Measurements from ENCODE around the gene DSP. TPM values are rescaled to one million over a fixed set of nuclear protein-coding genes. Genes with fewer than 3 reads are reported as not detected.

The DSP gene
- total and polyA plus RNA-seq, 2 experiments from 2014 or later: 76.4 to 108 TPM

- H3K4me3 ChIP-seq: no peak overlapping the region
- TF ChIP-seq EZH2phosphoT487 (IDR thresholded peaks at IDR 0.05; ENCODE audit: insufficient read depth, low read depth) (no peak), EZH2 (IDR thresholded peaks at IDR 0.05; ENCODE audit: insufficient read depth, poor library complexity, severe bottlenecking) (no peak)
- no peaks in the 10 kb centered on the region for H3K79me2 ChIP-seq (ENCODE audit: insufficient read depth)
- no peak overlapping the region for H3K27ac ChIP-seq
- H3K9ac ChIP-seq: no peak overlapping the region
- no peaks in the 10 kb centered on the region for H3K9me3 ChIP-seq (ENCODE audit: low read depth)
- peaks cover 4% of the 10 kb centered on the region; the same call in 1 of the 2 replicates for H3F3A ChIP-seq (ENCODE audit: insufficient read depth)
- no peaks in the 10 kb centered on the region for H3K36me3 ChIP-seq (ENCODE audit: low read depth)
- no peak overlapping the region for H3K4me2 ChIP-seq (ENCODE audit: unreplicated experiment)
- no peak overlapping the region for H2AFZ ChIP-seq
- H3K4me1 ChIP-seq (ENCODE audit: insufficient read depth): peaks cover 9% of the 10 kb centered on the region
- H3K9me2 ChIP-seq (ENCODE audit: insufficient read depth): no peaks in the 10 kb centered on the region
- DNase-seq: no peak
- no peaks in the 10 kb centered on the region for H4K20me1 ChIP-seq (ENCODE audit: insufficient read depth)
- in situ Hi-C loops (cut with MboI): no loop called here
- 75 to 85% methylated on average over 1 of the region's 1 CpG for WGBS, 2 experiments (ENCODE audit: low coverage in 1 of 2, low lambda C conversion rate in 2 of 2, missing lambda C conversion rate in 2 of 2)
- H3K27me3 ChIP-seq (replicated peaks; ENCODE audit: insufficient read depth): no peaks in the 10 kb centered on the region
Measured at GRCh38 chr6:7636151-7636550, 94.7 kb downstream of the DSP start.

Other genes with a start within 250 kb of the DSP start
- gene SSR1, start 228.5 kb upstream of the DSP start, total RNA-seq (2014; rRNA removed; shearing (Covaris generic)): 129 and 180 TPM in 2 replicates
- gene SSR1, start 228.5 kb upstream of the DSP start, polyA plus RNA-seq (2016; fragmentation: Nextera tagmentation; extraction: Ambion mirVana): 241 and 257 TPM in 2 replicates
- not detected in 2 replicates for gene CAGE1, start 151.9 kb upstream of the DSP start, total RNA-seq (2014; rRNA removed; shearing (Covaris generic))
- not detected in 2 replicates for gene CAGE1, start 151.9 kb upstream of the DSP start, polyA plus RNA-seq (2016; fragmentation: Nextera tagmentation; extraction: Ambion mirVana)
- 13.2 and 22.5 TPM in 2 replicates for gene RIOK1, start 151.9 kb upstream of the DSP start, total RNA-seq (2014; rRNA removed; shearing (Covaris generic))
- 22.4 and 26.4 TPM in 2 replicates for gene RIOK1, start 151.9 kb upstream of the DSP start, polyA plus RNA-seq (2016; fragmentation: Nextera tagmentation; extraction: Ambion mirVana)
- 9.9 and 13.1 TPM in 2 replicates for gene SNRNP48, start 48.5 kb downstream of the DSP start, total RNA-seq (2014; rRNA removed; shearing (Covaris generic))
- 9.7 and 11.5 TPM in 2 replicates for gene SNRNP48, start 48.5 kb downstream of the DSP start, polyA plus RNA-seq (2016; fragmentation: Nextera tagmentation; extraction: Ambion mirVana)
- gene BMP6, start 184.4 kb downstream of the DSP start, total RNA-seq (2014; rRNA removed; shearing (Covaris generic)): 4.6 and 10.3 TPM in 2 replicates
- gene BMP6, start 184.4 kb downstream of the DSP start, polyA plus RNA-seq (2016; fragmentation: Nextera tagmentation; extraction: Ambion mirVana): 1.3 and 2.0 TPM in 2 replicates